HL-60 (cell line): Measurements from ENCODE around the gene TMEM63C.

Experiments
- CTCF ChIP-seq: IDR thresholded peaks from one replicate; pipeline ENCODE4 v1.5.1; 2011; ENCODE audit warnings: low read length, control low read depth, inconsistent platforms; ENCODE audit not compliant: insufficient read depth
- GABPA ChIP-seq: IDR thresholded peaks from 2 replicates; pipeline ENCODE4 v1.6.1; 2012; ENCODE audit warnings: low read depth
- POLR2AphosphoS5 ChIP-seq: IDR thresholded peaks from 2 replicates; pipeline ENCODE4 v1.6.1; 2012; ENCODE audit warnings: low read depth
- REST ChIP-seq: IDR thresholded peaks from 2 replicates; pipeline ENCODE4 v1.6.1; 2012; ENCODE audit warnings: low read depth; ENCODE audit not compliant: insufficient replicate concordance
- SPI1 ChIP-seq: IDR thresholded peaks from 2 replicates; pipeline ENCODE4 v1.6.1; 2012; ENCODE audit warnings: low read depth, mild to moderate bottlenecking, borderline replicate concordance

- TF ChIP-seq POLR2AphosphoS5 (no peak), CTCF (no peak), REST (no peak), GABPA (no peak), SPI1 (no peak)
These were observed 89.6 kb downstream of the TMEM63C start, which contains the start of gene NGB for GRCh38 chr14:77271113-77271710.
